ENCODE measurements around the gene RXRA. TPM values are rescaled to one million over a fixed set of nuclear protein-coding genes. Genes with fewer than 3 reads are reported as not detected.

The RXRA gene
- total and polyA plus RNA-seq, 2 donors (not counting 3 experiments of a cell fraction or from before 2014, with no cell fraction given), result 15.4 to 37.4 TPM

GRCh38 chr9:134295101-134295745 lies 31.0 kb upstream of the RXRA start:
- no peaks in the 10 kb centered on the region for H3K9me1 ChIP-seq (replicated peaks; ENCODE audit: control insufficient read depth, extremely low read depth, insufficient read depth, low read length)
- no peaks in the 10 kb centered on the region for H3K27me3 ChIP-seq (ENCODE audit: control insufficient read depth in 2 of 2, insufficient read depth in 2 of 2, low read length in 2 of 2)
- no peaks in the 10 kb centered on the region for H3K4me1 ChIP-seq (ENCODE audit: control insufficient read depth, extremely low read depth, insufficient read depth, low read length)
- CTCF ChIA-PET, result interaction anchor here (0.6 kb wide), 1 partner anchor 18 kb away, joined by 3 read pairs; no protein-coding TSS in a partner anchor
- no peak overlapping the region for H3K4me3 ChIP-seq (replicated peaks in 1 of 3; ENCODE audit: insufficient read depth in 1 of 3, low read depth in 1 of 3, low read length in 3 of 3)
- H2AFZ ChIP-seq (ENCODE audit: low read depth, low read length), result no peak overlapping the region
- no peaks in the 10 kb centered on the region for H3K9me3 ChIP-seq (replicated peaks; ENCODE audit: control insufficient read depth, insufficient read depth, low read length)
- no peaks in the 10 kb centered on the region for H3K79me2 ChIP-seq (ENCODE audit: control insufficient read depth, insufficient read depth, low read length)
- no peak overlapping the region for H3K9ac ChIP-seq (replicated peaks; ENCODE audit: extremely low read depth, insufficient read depth, low read length)
- TF ChIP-seq POLR2A (IDR thresholded peaks at IDR 0.05; ENCODE audit: low read depth, low read length) (no peak), JUN (IDR thresholded peaks at IDR 0.05; ENCODE audit: borderline replicate concordance, insufficient read depth, insufficient read length, low read depth) (no peak)
- dilution Hi-C loops (cut with MboI; ENCODE audit: extremely low pct_ligation_motif_present, low sequenced_read_pairs) (no loop called here), intact Hi-C loops (cut with micrococcal nuclease) (no loop called here)
- no peaks in the 10 kb centered on the region for H4K20me1 ChIP-seq (replicated peaks; ENCODE audit: control insufficient read depth, extremely low read depth, insufficient read depth, low read length)
- H3K27ac ChIP-seq (ENCODE audit: insufficient read depth, low read depth, low read length), result no peak overlapping the region
- H3K36me3 ChIP-seq (ENCODE audit: control insufficient read depth in 2 of 2, extremely low read depth in 1 of 2, insufficient read depth in 2 of 2, low read length in 2 of 2), result no peaks in the 10 kb centered on the region
- BruUV-seq (replicated peaks), result no TSS peak
- POLR2A ChIA-PET, result no interaction called here
- DNase-seq (ENCODE audit: low read depth, low spot score) (no peak), FAIRE-seq (no peak)
- H3K4me2 ChIP-seq (ENCODE audit: insufficient read depth, low read length), result no peak overlapping the region

- no peaks in the 10 kb centered on the region for H3K79me2 ChIP-seq (ENCODE audit: control insufficient read depth, insufficient read depth, low read length)
- H4K20me1 ChIP-seq (replicated peaks; ENCODE audit: control insufficient read depth, extremely low read depth, insufficient read depth, low read length), result no peaks in the 10 kb centered on the region
- H3K9ac ChIP-seq (replicated peaks; ENCODE audit: extremely low read depth, insufficient read depth, low read length), result no peak overlapping the region
- H3K4me3 ChIP-seq (replicated peaks in 1 of 3; ENCODE audit: insufficient read depth in 1 of 3, low read depth in 1 of 3, low read length in 3 of 3), result no peak overlapping the region
- no peaks in the 10 kb centered on the region for H3K27me3 ChIP-seq (ENCODE audit: control insufficient read depth in 2 of 2, insufficient read depth in 2 of 2, low read length in 2 of 2)
- POLR2A ChIA-PET, result no interaction called here
- no peaks in the 10 kb centered on the region for H3K36me3 ChIP-seq (ENCODE audit: control insufficient read depth in 2 of 2, extremely low read depth in 1 of 2, insufficient read depth in 2 of 2, low read length in 2 of 2)
- FAIRE-seq, result no peak
- CTCF ChIA-PET, result no interaction called here
- H3K4me2 ChIP-seq (ENCODE audit: insufficient read depth, low read length), result no peak overlapping the region
- no peaks in the 10 kb centered on the region for H3K9me1 ChIP-seq (replicated peaks; ENCODE audit: control insufficient read depth, extremely low read depth, insufficient read depth, low read length)
- no peak for DNase-seq (ENCODE audit: low read depth, low spot score)
- H3K9me3 ChIP-seq (replicated peaks; ENCODE audit: control insufficient read depth, insufficient read depth, low read length), result no peaks in the 10 kb centered on the region
- H2AFZ ChIP-seq (ENCODE audit: low read depth, low read length), result no peak overlapping the region
- TF ChIP-seq GATA2 (IDR thresholded peaks at IDR 0.05; ENCODE audit: insufficient read depth, insufficient read length, low read depth, low read length) (no peak), MAX (IDR thresholded peaks at IDR 0.05; ENCODE audit: insufficient read depth, insufficient read length) (no peak), FOS (IDR thresholded peaks at IDR 0.05; ENCODE audit: borderline replicate concordance, insufficient read depth, low read length) (no peak), JUN (IDR thresholded peaks at IDR 0.05; ENCODE audit: borderline replicate concordance, insufficient read depth, insufficient read length, low read depth) (no peak), POLR2A (IDR thresholded peaks at IDR 0.05; ENCODE audit: low read depth, low read length) (no peak), POLR2AphosphoS5 (IDR thresholded peaks at IDR 0.05; ENCODE audit: insufficient read depth, low read depth, low read length) (no peak), CTCF (IDR thresholded peaks at IDR 0.05; ENCODE audit: extremely low read depth in 1 of 2, insufficient read depth in 1 of 2, low read depth in 1 of 2, low read length in 2 of 2) (no peak), EZH2 (IDR thresholded peaks at IDR 0.05; ENCODE audit: borderline replicate concordance, low read depth, low read length, severe bottlenecking) (no peak), MYC (IDR thresholded peaks at IDR 0.05; ENCODE audit: low read depth, low read length) (no peak)
- dilution Hi-C loops (cut with MboI; ENCODE audit: extremely low pct_ligation_motif_present, low sequenced_read_pairs) (no loop called here), intact Hi-C loops (cut with micrococcal nuclease) (no loop called here)
- no TSS peak for BruUV-seq (replicated peaks)
- no peaks in the 10 kb centered on the region for H3K4me1 ChIP-seq (ENCODE audit: control insufficient read depth, extremely low read depth, insufficient read depth, low read length)
- H3K27ac ChIP-seq (ENCODE audit: insufficient read depth, low read depth, low read length), result no peak overlapping the region
Observed at GRCh38 chr9:134295746-134296250, 30.5 kb upstream of the RXRA start.

All from endothelial cell of umbilical vein (primary cell).